GM19452 (cell line): ENCODE data around the gene ZFAND6.
"Not testable (repeated sequence)": the region's sequence is repeated elsewhere in the genome, so short reads cannot be mapped to it uniquely, and the experiment has no call there.

Source experiments
- ATAC-seq: cut with Tn5 transposase; IDR thresholded peaks from one replicate; pipeline ENCODE4 v1.9.1; 2021; ENCODE audit not compliant: unreplicated experiment

The ZFAND6 gene

DNA sequence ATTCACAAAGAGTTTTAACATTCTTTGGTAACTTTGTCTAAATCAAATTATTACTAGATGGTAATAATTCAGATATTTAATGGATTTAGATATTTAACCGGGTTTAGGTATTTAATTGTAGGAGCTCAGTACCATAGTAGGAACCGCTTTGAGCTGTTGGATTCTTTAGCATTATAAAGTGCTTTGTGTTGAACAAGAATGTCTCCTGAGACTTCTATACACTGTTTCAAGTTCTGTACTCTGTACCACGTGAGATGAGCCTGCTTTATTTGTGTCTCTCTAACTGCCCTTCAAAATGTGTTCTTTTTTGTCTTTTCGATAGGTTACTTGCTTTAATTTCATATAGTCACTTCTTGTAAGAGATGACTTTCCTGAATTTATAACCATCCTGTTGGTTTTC lies 36.0 kb downstream of the ZFAND6 start:
- no peak for ATAC-seq

DNA sequence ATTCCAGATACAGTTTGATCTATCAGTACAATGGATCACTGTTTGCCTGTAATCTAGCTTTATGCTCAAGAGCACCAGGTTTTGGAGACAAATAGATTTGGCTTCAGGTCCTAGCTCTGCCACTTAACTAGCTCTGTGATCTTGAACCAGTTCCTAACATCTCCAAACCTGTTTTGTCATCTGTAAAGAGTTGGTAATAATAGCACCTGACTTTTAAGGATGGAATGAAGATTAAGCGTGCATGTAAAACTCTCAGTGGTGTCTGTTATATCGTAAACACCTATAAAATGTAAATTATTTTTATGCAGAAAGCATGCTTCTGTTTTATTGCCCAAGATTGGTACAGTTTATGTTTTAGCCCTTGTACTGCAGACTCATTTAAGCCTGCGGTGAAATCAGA lies 36.5 kb downstream of the ZFAND6 start:
- no peak for ATAC-seq

- ATAC-seq, result no peak
Observed at GRCh38 chr15:80098341-80098740, 38.9 kb downstream of the ZFAND6 start.

- ATAC-seq, result peak; percentile 44
Observed at GRCh38 chr15:80099241-80099640, 39.8 kb downstream of the ZFAND6 start.

DNA sequence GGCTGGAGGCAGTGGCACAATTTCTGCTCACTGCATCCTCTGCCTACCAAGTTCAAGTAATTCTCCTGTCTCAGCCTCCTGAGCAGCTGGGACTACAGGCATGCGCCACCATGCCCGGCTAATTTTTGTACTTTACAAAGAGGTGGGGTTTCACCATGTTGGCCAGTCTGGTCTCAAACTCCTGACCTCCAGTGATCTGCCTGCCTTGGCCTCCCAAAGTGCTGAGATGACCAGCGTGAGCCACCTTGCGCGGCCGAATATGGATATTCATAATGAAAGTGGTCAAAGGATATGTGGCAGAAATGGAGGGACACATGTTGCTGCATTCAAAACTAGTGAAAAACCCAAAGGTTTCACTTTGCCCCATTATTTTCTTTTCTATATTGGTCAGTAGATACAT lies 40.2 kb downstream of the ZFAND6 start:
- ATAC-seq, result peak; percentile 79

- ATAC-seq, result no peak
Observed at GRCh38 chr15:80100247-80100646, 40.8 kb downstream of the ZFAND6 start.

DNA sequence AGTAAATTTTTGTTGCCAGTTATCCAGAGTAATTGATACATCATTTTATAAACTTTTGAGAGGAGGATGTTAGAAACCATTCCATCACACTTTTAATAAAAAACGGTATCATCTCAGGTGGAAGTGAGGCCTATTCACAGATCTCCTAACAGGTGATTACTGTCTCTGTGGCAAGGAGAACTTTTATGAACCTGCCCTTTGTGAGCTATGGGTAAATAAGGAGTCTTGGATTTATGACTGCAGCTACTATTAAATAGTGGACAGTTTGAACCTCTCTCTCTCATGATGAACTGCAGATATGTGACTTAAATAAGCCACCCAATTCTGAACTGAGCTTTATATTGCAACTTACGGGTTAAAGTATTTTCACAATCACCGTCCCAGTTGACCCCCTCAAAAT lies 45.7 kb downstream of the ZFAND6 start:
- ATAC-seq, result no peak

DNA sequence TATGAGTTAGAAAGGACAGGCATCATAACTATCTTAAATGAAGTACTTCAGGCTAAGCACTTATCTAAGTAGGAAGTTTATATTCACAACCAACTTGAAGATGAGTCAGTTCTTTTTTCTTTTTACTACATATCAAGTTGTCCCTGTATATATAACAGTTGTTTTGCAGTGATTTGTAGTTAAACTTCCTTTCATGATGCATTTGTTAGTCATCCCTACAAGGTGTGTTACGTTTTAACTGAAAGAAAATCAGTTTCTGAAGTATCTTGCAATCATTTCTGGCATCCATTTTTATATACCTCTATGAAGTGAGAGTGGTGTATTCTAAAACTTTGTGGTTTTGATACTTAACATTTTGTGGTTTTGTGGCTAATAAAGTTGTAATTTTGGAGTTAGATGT lies 46.1 kb downstream of the ZFAND6 start:
- no peak for ATAC-seq

DNA sequence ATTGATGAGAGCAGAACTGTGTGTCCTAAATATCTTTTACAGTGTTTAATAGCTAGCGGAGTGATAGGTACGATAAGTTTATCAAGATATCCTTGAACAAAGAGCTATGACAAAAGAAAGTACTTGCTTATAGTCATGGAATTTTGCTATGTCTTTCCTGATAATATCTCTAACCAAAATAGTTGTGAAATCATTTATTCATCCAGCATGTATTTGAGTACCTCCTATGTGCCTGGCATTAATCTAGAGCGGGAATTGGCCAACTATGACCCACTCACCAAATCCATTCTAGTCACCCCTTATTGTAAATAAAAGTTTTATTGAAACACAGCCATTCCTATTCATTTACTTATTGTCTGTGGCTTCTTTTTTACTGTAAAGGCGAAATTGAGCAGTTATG lies 46.6 kb downstream of the ZFAND6 start:
- ATAC-seq, result no peak

DNA sequence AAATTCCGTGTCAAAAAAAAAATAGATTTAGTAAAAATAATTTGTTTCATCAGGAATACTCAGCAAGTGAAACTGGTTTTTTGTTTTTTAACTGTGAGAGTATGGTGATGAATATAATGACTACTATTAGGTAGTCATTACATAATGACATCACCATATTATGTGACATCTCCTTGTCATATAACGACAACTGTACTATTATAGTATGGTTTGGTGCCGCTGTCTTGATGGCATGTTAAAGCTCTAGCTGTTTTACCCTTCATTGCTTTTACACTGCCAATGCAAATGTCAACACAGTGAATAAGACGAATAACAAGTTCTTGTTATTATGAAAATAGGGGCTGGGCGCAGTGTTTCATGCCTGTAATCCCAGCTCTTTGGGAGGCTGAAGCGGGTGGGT lies 47.7 kb downstream of the ZFAND6 start:
- no peak for ATAC-seq

DNA sequence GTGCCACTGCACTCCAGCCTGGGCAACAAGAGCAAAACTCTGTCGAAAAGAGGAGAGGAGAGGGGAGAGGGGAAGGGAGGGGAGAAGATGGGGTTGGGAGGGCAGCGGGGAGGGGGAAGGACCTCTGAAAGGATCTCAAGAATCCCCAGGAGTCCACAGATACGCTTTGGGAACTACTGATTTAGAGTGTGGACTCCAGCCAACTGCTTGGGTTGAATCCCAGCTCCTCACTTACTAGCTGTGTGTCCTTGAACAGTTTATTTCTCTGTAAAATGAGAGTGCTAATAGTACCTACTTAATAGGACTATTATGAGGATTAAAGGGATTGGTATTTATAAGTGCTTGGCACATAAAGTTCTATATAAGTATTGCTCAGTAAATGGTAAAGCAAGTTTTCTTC lies 48.3 kb downstream of the ZFAND6 start:
- no peak for ATAC-seq

- ATAC-seq, result no peak
Observed at GRCh38 chr15:80109388-80109787, 49.9 kb downstream of the ZFAND6 start.

GRCh38 chr15:80110920-80111319 lies 51.4 kb downstream of the ZFAND6 start:
- ATAC-seq, result no peak

- no peak for ATAC-seq
Observed at GRCh38 chr15:80114114-80114513, 54.6 kb downstream of the ZFAND6 start.

DNA sequence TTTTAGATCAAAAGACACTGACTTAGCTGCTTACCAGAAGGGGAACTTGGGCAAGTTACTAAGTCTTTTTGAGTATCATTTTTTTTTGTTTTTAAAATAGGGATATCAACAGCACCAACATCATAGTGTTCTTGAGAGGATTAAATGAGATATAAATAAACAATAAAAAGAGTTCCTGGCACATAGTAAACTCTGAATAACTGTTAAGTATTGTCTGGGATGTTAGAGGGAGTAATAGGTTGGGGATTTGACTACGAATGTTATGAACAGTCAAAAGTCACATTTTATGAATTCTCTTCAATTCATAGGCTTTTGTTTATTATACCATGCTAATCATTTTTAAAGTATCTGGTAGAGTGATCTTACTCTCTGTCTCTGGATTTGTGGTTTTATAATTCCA lies 55.5 kb downstream of the ZFAND6 start:
- no peak for ATAC-seq

GRCh38 chr15:80118956-80119355 lies 59.5 kb downstream of the ZFAND6 start:
- ATAC-seq, result no peak

GRCh38 chr15:80120636-80121035 lies 61.2 kb downstream of the ZFAND6 start:
- ATAC-seq, result no peak

- ATAC-seq, result no peak
Observed at GRCh38 chr15:80121546-80121945, 62.1 kb downstream of the ZFAND6 start.

DNA sequence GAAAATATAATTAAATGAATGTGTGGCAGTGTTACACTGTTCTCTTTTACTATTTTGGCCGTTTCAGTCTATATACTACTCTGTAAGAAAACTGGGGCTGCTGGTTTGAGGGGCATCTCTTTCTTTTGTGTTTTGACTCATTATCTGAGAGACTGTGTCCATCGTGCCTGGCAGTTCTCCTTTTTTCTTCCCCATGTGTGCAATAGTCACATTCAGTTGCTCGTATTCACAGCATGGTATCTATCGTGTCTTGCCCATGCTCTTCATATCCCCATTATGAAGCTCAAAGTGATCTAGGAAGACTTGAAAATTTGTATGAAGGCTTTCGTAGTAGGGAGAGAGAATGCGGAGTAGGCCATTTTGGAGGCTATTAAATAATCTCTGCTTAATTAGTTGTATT lies 63.6 kb downstream of the ZFAND6 start:
- no peak for ATAC-seq

DNA sequence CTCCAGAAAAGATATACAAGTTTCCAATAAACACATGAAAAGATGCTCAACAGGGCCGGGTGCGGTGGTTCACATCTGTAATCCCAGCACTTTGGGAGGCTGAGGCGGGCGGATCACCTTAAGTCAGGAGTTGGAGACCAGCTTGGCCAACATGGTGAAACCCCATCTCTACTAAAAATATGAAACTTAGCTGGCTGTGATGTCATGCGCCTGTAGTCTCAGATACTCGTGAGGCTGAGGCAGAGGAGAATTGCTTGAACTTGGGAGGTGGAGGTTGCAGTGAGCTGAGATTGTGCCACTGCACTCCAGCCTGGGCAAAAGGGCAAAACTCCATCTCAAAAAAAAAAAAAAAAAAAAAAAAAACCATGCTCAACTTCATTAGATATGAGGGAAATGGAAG lies 67.8 kb downstream of the ZFAND6 start:
- not testable (repeated sequence) for ATAC-seq

DNA sequence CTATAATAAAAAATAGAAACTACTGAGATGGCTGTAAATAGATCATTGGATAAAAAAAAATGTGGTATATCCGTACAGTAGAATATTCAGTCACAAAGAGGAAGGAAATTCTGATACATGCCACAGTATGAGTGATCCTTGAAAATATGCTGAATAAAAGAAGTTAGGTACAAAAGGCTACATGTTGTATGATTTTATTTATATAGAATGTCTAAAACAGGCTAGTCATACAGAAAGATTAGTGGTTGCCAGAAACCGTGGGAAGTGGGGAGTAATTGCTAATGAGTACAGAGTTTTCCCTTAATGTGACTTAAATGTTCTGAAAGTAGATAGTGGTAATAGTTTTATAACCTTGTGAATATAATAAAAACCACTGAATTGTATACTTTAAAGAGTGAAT lies 68.4 kb downstream of the ZFAND6 start:
- no peak for ATAC-seq

DNA sequence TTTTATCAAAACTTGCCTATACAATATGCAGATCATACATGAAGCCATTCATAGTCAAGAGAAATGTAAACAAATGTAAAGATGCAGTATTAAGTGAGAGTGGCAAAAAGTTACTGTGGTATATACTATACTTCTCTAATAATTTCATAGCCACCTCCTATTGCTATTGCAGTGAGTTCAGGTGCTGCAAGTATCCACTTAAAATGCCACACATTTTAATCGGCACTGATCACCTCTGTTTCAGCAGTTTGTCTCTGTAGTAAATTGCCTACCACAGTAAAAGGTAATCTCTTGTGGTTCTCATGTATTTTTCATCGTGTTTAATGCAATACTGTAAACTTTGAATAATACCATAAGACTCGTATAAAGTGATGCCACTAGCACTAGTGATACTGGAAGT lies 72.9 kb downstream of the ZFAND6 start:
- ATAC-seq, result no peak

DNA sequence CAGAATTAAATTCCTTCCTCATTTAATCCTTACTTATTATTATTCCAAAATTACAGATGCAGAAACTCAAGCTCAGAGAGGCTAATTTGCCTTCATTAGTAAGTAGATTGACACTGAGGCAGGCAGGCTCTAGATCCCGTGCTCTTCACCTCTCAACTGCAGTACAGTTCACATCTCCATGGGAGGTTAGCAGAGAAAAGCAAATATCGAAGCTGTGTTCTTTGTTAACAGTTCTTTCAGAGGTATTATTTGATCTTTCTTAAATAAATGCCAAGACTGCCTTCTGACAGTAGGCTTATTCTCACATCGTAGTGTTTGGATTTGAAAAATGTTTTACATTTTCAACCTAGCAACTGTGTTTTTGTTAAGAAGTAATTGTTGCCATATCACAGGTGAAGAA lies 77.4 kb downstream of the ZFAND6 start:
- no peak for ATAC-seq

GRCh38 chr15:80138961-80139360 lies 79.5 kb downstream of the ZFAND6 start:
- no peak for ATAC-seq
